HEK293 (cell line): ENCODE results near the gene CASP3.

Experiments used
- KLF7 ChIP-seq: fragments of 450-650 bp; formaldehyde crosslinking; IDR thresholded peaks from 2 replicates; pipeline ENCODE4 v1.5.1; 2016; ENCODE audit warnings: missing biosample characterization, missing genetic modification characterization, borderline replicate concordance
- KLF9 ChIP-seq: fragments of 450-650 bp; formaldehyde crosslinking; IDR thresholded peaks from 2 replicates; pipeline ENCODE4 v1.5.1; 2016; ENCODE audit warnings: missing biosample characterization, missing genetic modification characterization, low read depth
- TCF7L2 ChIP-seq: IDR thresholded peaks from 2 replicates; pipeline ENCODE4 v1.6.1; 2011; ENCODE audit warnings: low read depth, mild to moderate bottlenecking, inconsistent platforms, low read length, moderate library complexity, borderline replicate concordance
- ZBTB10 ChIP-seq: fragments of 450-650 bp; formaldehyde crosslinking; IDR thresholded peaks from 2 replicates; pipeline ENCODE4 v1.5.1; 2016; ENCODE audit warnings: missing biosample characterization, missing genetic modification characterization
- ZBTB11 ChIP-seq: fragments of 450-650 bp; formaldehyde crosslinking; conservative IDR thresholded peaks from 2 replicates; pipeline ENCODE4 v1.5.1; 2016; ENCODE audit warnings: low read depth, missing biosample characterization, missing genetic modification characterization
- ZBTB26 ChIP-seq: fragments of 450-650 bp; formaldehyde crosslinking; optimal IDR thresholded peaks from 2 replicates; pipeline ENCODE3; 2016; ENCODE audit warnings: missing biosample characterization, mild to moderate bottlenecking, missing genetic modification characterization
- ZBTB49 ChIP-seq: fragments of 450-650 bp; formaldehyde crosslinking; IDR thresholded peaks from 2 replicates; pipeline ENCODE4 v1.5.1; 2016; ENCODE audit warnings: missing biosample characterization, missing genetic modification characterization, low read depth
- ZNF280C ChIP-seq: fragments of 450-650 bp; formaldehyde crosslinking; IDR thresholded peaks from 2 replicates; pipeline ENCODE4 v1.5.1; 2016; ENCODE audit warnings: missing biosample characterization, missing genetic modification characterization
- ZNF280D ChIP-seq: fragments of 450-650 bp; formaldehyde crosslinking; IDR thresholded peaks from 2 replicates; pipeline ENCODE4 v1.5.1; 2016; ENCODE audit warnings: missing biosample characterization, missing genetic modification characterization
- ZNF366 ChIP-seq: fragments of 450-650 bp; formaldehyde crosslinking; conservative IDR thresholded peaks from 2 replicates; pipeline ENCODE4 v1.5.1; 2016; ENCODE audit warnings: missing biosample characterization, missing genetic modification characterization
- ZNF398 ChIP-seq: fragments of 450-650 bp; formaldehyde crosslinking; IDR thresholded peaks from 2 replicates; pipeline ENCODE4 v1.5.1; 2017; ENCODE audit warnings: missing biosample characterization, missing genetic modification characterization
- ZNF510 ChIP-seq: fragments of 450-650 bp; formaldehyde crosslinking; IDR thresholded peaks from 2 replicates; pipeline ENCODE4 v1.5.1; 2018; ENCODE audit warnings: mild to moderate bottlenecking, missing genetic modification characterization, missing biosample characterization; ENCODE audit not compliant: insufficient replicate concordance
- ZNF514 ChIP-seq: fragments of 450-650 bp; formaldehyde crosslinking; IDR thresholded peaks from 2 replicates; pipeline ENCODE4 v1.5.1; 2016; ENCODE audit warnings: missing biosample characterization, missing genetic modification characterization
- ZNF549 ChIP-seq: fragments of 450-650 bp; IDR thresholded peaks from 2 replicates; pipeline ENCODE4 v1.5.1; 2018; ENCODE audit warnings: missing biosample characterization, missing genetic modification characterization, mild to moderate bottlenecking, inconsistent platforms, moderate library complexity
- ZNF558 ChIP-seq: fragments of 450-650 bp; formaldehyde crosslinking; IDR thresholded peaks from 2 replicates; pipeline ENCODE4 v1.5.1; 2016; ENCODE audit warnings: missing biosample characterization, missing genetic modification characterization
- ZNF596 ChIP-seq: fragments of 450-650 bp; IDR thresholded peaks from 2 replicates; pipeline ENCODE4 v1.5.0; 2018; ENCODE audit warnings: missing biosample characterization, mild to moderate bottlenecking, missing genetic modification characterization, moderate library complexity
- ZNF600 ChIP-seq: fragments of 450-650 bp; formaldehyde crosslinking; IDR thresholded peaks from 2 replicates; pipeline ENCODE4 v1.5.1; 2016; ENCODE audit warnings: missing biosample characterization, missing genetic modification characterization
- ZNF707 ChIP-seq: fragments of 450-650 bp; formaldehyde crosslinking; IDR thresholded peaks from 2 replicates; pipeline ENCODE4 v1.5.1; 2016; ENCODE audit warnings: missing biosample characterization, missing genetic modification characterization

CASP3 gene

GRCh38 chr4:184648313-184649025 is 778 bp downstream of the CASP3 start (continued):
- TF ChIP-seq ZBTB10 (no peak), ZNF366 (tag by site-specific recombination) (peak; percentile 38), ZNF596 (no peak), ZNF549 (tag by site-specific recombination) (no peak), TCF7L2 (no peak), ZNF280D (tag by site-specific recombination) (no peak), ZBTB26 (no peak), ZNF514 (tag by site-specific recombination) (no peak), ZNF707 (tag by site-specific recombination) (no peak), ZNF280C (tag by site-specific recombination) (no peak), ZNF510 (no peak), KLF9 (tag by site-specific recombination) (peak; percentile 75; the same call in 1 of the 2 replicates), ZBTB11 (tag by site-specific recombination) (0 out of 2 replicates have a peak, but pooled peaks have one; percentile 14), ZNF398 (tag by site-specific recombination) (no peak), ZBTB49 (tag by site-specific recombination) (no peak), ZNF558 (tag by site-specific recombination) (no peak), ZNF600 (tag by site-specific recombination) (0 out of 2 replicates have a peak, but pooled peaks have one; percentile 13), KLF7 (tag by site-specific recombination) (no peak)
